Neuronal stem cell (in vitro differentiated cells): ENCODE measurements around the gene A3GALT2.

ENCODE experiments used
- DNase-seq: peaks from one replicate; pipeline ENCODE4 v3.0.0-alpha.2; 2013; ENCODE audit warnings: low spot score
- H2AFZ ChIP-seq: one replicate; pipeline ENCODE4 v1.6.1; 2013; ENCODE audit warnings: mild to moderate bottlenecking, low read length, inconsistent platforms
- H2AK5ac ChIP-seq: 2 replicates; pipeline ENCODE4 v1.6.1; 2013; ENCODE audit warnings: low read depth, mild to moderate bottlenecking, inconsistent platforms, low read length, moderate library complexity, mixed read lengths
- H2BK120ac ChIP-seq: 2 replicates; pipeline ENCODE4 v1.6.1; 2013; ENCODE audit warnings: low read depth, mild to moderate bottlenecking, inconsistent platforms, low read length, moderate library complexity, mixed read lengths
- H2BK12ac ChIP-seq: one replicate; pipeline ENCODE4 v1.6.1; 2013; ENCODE audit warnings: low read length, inconsistent platforms
- H2BK15ac ChIP-seq: 2 replicates; pipeline ENCODE4 v1.6.1; 2013; ENCODE audit warnings: mild to moderate bottlenecking, low read length, inconsistent platforms, mixed read lengths
- H2BK5ac ChIP-seq: one replicate; pipeline ENCODE4 v1.6.1; 2013; ENCODE audit warnings: inconsistent platforms, mild to moderate bottlenecking, low read length, moderate library complexity
- H3K14ac ChIP-seq: one replicate; pipeline ENCODE4 v1.6.1; 2013; ENCODE audit warnings: low read length, inconsistent platforms
- H3K18ac ChIP-seq: 2 replicates; pipeline ENCODE4 v1.6.1; 2013; ENCODE audit warnings: low read length, inconsistent platforms
- H3K23ac ChIP-seq: 2 replicates; pipeline ENCODE4 v1.6.1; 2013; ENCODE audit warnings: low read depth, mild to moderate bottlenecking, mixed read lengths, low read length, inconsistent platforms; ENCODE audit not compliant: poor library complexity
- H3K27ac ChIP-seq: replicated peaks from 3 replicates; pipeline ENCODE4 v1.5.1; 2013; ENCODE audit warnings: low read length, inconsistent platforms
- H3K27me3 ChIP-seq, 3 experiments: 2 replicates each; pipeline ENCODE4 v1.6.1; 2013; ENCODE audit warnings: low read length in 3 of 3, mild to moderate bottlenecking in 2 of 3, inconsistent platforms in 1 of 3, low read depth in 1 of 3, mixed read lengths in 1 of 3, moderate library complexity in 1 of 3; ENCODE audit not compliant: control insufficient read depth in 3 of 3, insufficient read depth in 3 of 3
- H3K36me3 ChIP-seq, 2 donors: replicated peaks in 1 of 2; 2 replicates each; pipeline ENCODE4 v1.6.1; 2013; ENCODE audit warnings: low read length in 2 of 2; ENCODE audit not compliant: control insufficient read depth in 2 of 2, insufficient read depth in 2 of 2
- H3K4ac ChIP-seq: 2 replicates; pipeline ENCODE4 v1.6.1; 2013; ENCODE audit warnings: inconsistent platforms, mild to moderate bottlenecking, low read length, moderate library complexity
- H3K4me1 ChIP-seq, 2 donors: 1 replicate in 1 of 2; 2 replicates in 1 of 2; pipeline ENCODE4 v1.6.1; 2013; ENCODE audit warnings: low read length in 2 of 2, low read depth in 1 of 2; ENCODE audit not compliant: control insufficient read depth in 2 of 2, insufficient read depth in 1 of 2
- H3K4me2 ChIP-seq: one replicate; pipeline ENCODE4 v1.6.1; 2013; ENCODE audit warnings: mild to moderate bottlenecking, low read length, inconsistent platforms; ENCODE audit not compliant: insufficient read depth, poor library complexity, severe bottlenecking
- H3K4me3 ChIP-seq, 2 donors: 2 replicates each; pipeline ENCODE4 v1.5.1; 2013; ENCODE audit warnings: low read length in 2 of 2, mild to moderate bottlenecking in 2 of 2, inconsistent platforms in 1 of 2, moderate library complexity in 1 of 2
- H3K79me1 ChIP-seq: one replicate; pipeline ENCODE4 v1.6.1; 2013; ENCODE audit warnings: low read depth, mild to moderate bottlenecking, inconsistent platforms, low read length, moderate library complexity
- H3K9ac ChIP-seq: one replicate; pipeline ENCODE4 v1.6.1; 2013; ENCODE audit warnings: mild to moderate bottlenecking, low read depth, low read length, inconsistent platforms; ENCODE audit not compliant: poor library complexity
- H3K9me3 ChIP-seq, 2 donors: replicated peaks in 1 of 2; 2 replicates each; pipeline versions ENCODE3 to v1.6.1; 2013; ENCODE audit warnings: low read length in 2 of 2, mild to moderate bottlenecking in 2 of 2, inconsistent platforms in 1 of 2, low read depth in 1 of 2, mixed read lengths in 1 of 2, moderate library complexity in 1 of 2; ENCODE audit not compliant: control insufficient read depth in 2 of 2, insufficient read depth in 1 of 2
- H4K8ac ChIP-seq: one replicate; pipeline ENCODE4 v1.6.1; 2013; ENCODE audit warnings: low read depth, mild to moderate bottlenecking, inconsistent platforms, low read length, moderate library complexity
- H4K91ac ChIP-seq: one replicate; pipeline ENCODE4 v1.6.1; 2013; ENCODE audit warnings: low read length, low read depth, mild to moderate bottlenecking, inconsistent platforms; ENCODE audit not compliant: poor library complexity
- WGBS, 2 donors: extraction: QIAGEN DNeasy Blood & Tissue Kit; methylation state at CpG; one replicate each; pipeline ENCODE4 v1.1.7; 2013; ENCODE audit warnings: missing lambda C conversion rate in 2 of 2, mixed read lengths in 1 of 2; ENCODE audit not compliant: insufficient read length in 2 of 2, insufficient replicate concordance in 1 of 2; ENCODE audit errors: extremely low coverage in 2 of 2; 5-methylcytosine and 5-hydroxymethylcytosine counted together

A3GALT2 gene

GRCh38 chr1:33348676-33349080, 27.8 kb upstream of the A3GALT2 start:
- Histone ChIP-seq H4K91ac (no peak overlapping the region), H3K18ac (no peak overlapping the region), H3K23ac (no peak overlapping the region), H2BK15ac (no peak overlapping the region), H3K9ac (peak overlapping the region; percentile 73), H3K14ac (no peak overlapping the region), H3K4me1 (peaks cover 20 to 34% of the 10 kb centered on the region in 2 donors), H4K8ac (no peak overlapping the region), H3K4me3 (peak overlapping the region; percentile 73 to 97), H2BK120ac (no peak overlapping the region), H3K9me3 (no peaks in the 10 kb centered on the region), H3K36me3 (peaks cover 0 to 53% of the 10 kb centered on the region in 2 donors), H3K27ac (no peak overlapping the region), H3K27me3 (no peaks in the 10 kb centered on the region), H3K79me1 (no peaks in the 10 kb centered on the region), H2AK5ac (no peak overlapping the region), H3K4ac (no peak overlapping the region), H2BK12ac (no peak overlapping the region), H2AFZ (no peak overlapping the region), H3K4me2 (peak overlapping the region; percentile 71), H2BK5ac (no peak overlapping the region)
- no peak for DNase-seq
- no CpG with 5 or more reads among the region's 11 CpGs for WGBS, 2 donors

GRCh38 chr1:33348194-33348593, 27.3 kb upstream of the A3GALT2 start:
- Histone ChIP-seq H3K4me3 (peak overlapping the region; percentile 73 to 97), H3K14ac (no peak overlapping the region), H3K9me3 (no peaks in the 10 kb centered on the region), H2BK5ac (no peak overlapping the region), H3K36me3 (peaks cover 0 to 57% of the 10 kb centered on the region in 2 donors), H2BK120ac (no peak overlapping the region), H3K4ac (no peak overlapping the region), H3K79me1 (no peaks in the 10 kb centered on the region), H3K27me3 (no peaks in the 10 kb centered on the region), H4K8ac (no peak overlapping the region), H2AK5ac (no peak overlapping the region), H3K18ac (no peak overlapping the region), H3K4me1 (peaks cover 22 to 34% of the 10 kb centered on the region in 2 donors), H3K4me2 (peak overlapping the region; percentile 71), H2BK15ac (no peak overlapping the region), H2AFZ (no peak overlapping the region), H3K23ac (no peak overlapping the region), H3K9ac (no peak overlapping the region), H3K27ac (peak overlapping the region; percentile 38), H4K91ac (no peak overlapping the region), H2BK12ac (no peak overlapping the region)
- no CpG with 5 or more reads among the region's 2 CpGs for WGBS, 2 donors
- DNase-seq: no peak

GRCh38 chr1:33347650-33347992, 26.7 kb upstream of the A3GALT2 start:
- no peaks in the 10 kb centered on the region for H3K27me3 ChIP-seq
- H3K4me3 ChIP-seq: peak overlapping the region; percentile 11 to 73
- H2AK5ac ChIP-seq: no peak overlapping the region
- no peak overlapping the region for H2BK5ac ChIP-seq
- WGBS, 2 donors: no CpG with 5 or more reads among the region's 5 CpGs
- H3K27ac ChIP-seq: peak overlapping the region; percentile 38
- peaks cover 24 to 39% of the 10 kb centered on the region in 2 donors for H3K4me1 ChIP-seq
- peak overlapping the region; percentile 41 for H3K4me2 ChIP-seq
- no peak overlapping the region for H2AFZ ChIP-seq
- H3K18ac ChIP-seq: no peak overlapping the region
- no peak overlapping the region for H2BK120ac ChIP-seq
- no peak overlapping the region for H3K14ac ChIP-seq
- no peak overlapping the region for H3K23ac ChIP-seq
- no peak for DNase-seq
- H3K9ac ChIP-seq: no peak overlapping the region
- no peak overlapping the region for H2BK15ac ChIP-seq
- peaks cover 0 to 62% of the 10 kb centered on the region in 2 donors for H3K36me3 ChIP-seq
- no peaks in the 10 kb centered on the region for H3K9me3 ChIP-seq
- H4K8ac ChIP-seq: no peak overlapping the region
- no peak overlapping the region for H3K4ac ChIP-seq
- no peaks in the 10 kb centered on the region for H3K79me1 ChIP-seq
- H4K91ac ChIP-seq: no peak overlapping the region
- H2BK12ac ChIP-seq: no peak overlapping the region

GRCh38 chr1:33346927-33347649, 26.2 kb upstream of the A3GALT2 start:
- Histone ChIP-seq H2AK5ac (no peak overlapping the region), H3K27me3 (no peaks in the 10 kb centered on the region), H3K9me3 (no peaks in the 10 kb centered on the region), H3K23ac (no peak overlapping the region), H3K4me3 (peak overlapping the region in 1 of 2 donors; percentile 73), H4K8ac (no peak overlapping the region), H3K79me1 (no peaks in the 10 kb centered on the region), H3K36me3 (peaks cover under 1 to 60% of the 10 kb centered on the region in 2 donors), H2BK12ac (no peak overlapping the region), H2AFZ (no peak overlapping the region), H3K4me1 (peaks cover 25 to 44% of the 10 kb centered on the region in 2 donors), H2BK120ac (no peak overlapping the region), H3K18ac (no peak overlapping the region), H2BK15ac (no peak overlapping the region), H2BK5ac (no peak overlapping the region), H3K4me2 (peak overlapping the region; percentile 41), H3K9ac (no peak overlapping the region), H4K91ac (no peak overlapping the region), H3K14ac (no peak overlapping the region), H3K27ac (peak overlapping the region; percentile 1), H3K4ac (no peak overlapping the region)
- WGBS, 2 donors: no CpG with 5 or more reads among the region's 2 CpGs
- no peak for DNase-seq
